Vagina (tissue), 2 donors: ENCODE results near the gene H1-8.

ENCODE experiments used
- CTCF ChIP-seq, 3 experiments: fragments of 450-650 bp in 2 of 3; fragments of 200-600 bp in 1 of 3; sonication (generic) in 1 of 3; IDR thresholded peaks; one replicate each; pipeline ENCODE4 v1.5.1; 2017 to 2019; ENCODE audit warnings: antibody characterized with exemption in 3 of 3, mild to moderate bottlenecking in 2 of 3, moderate library complexity in 2 of 3
- POLR2A ChIP-seq, 2 donors: fragments of 450-650 bp; IDR thresholded peaks; one replicate each; pipeline ENCODE4 v1.6.1; 2017; ENCODE audit warnings: antibody characterized with exemption in 2 of 2, mild to moderate bottlenecking in 2 of 2, moderate library complexity in 2 of 2
- POLR2AphosphoS5 ChIP-seq, 2 donors: sonication (generic); formaldehyde crosslinking; IDR thresholded peaks; one replicate each; pipeline ENCODE4 v1.9.0; 2017; ENCODE audit warnings: antibody characterized with exemption in 2 of 2, mild to moderate bottlenecking in 2 of 2, low read depth in 1 of 2; ENCODE audit not compliant: insufficient read depth in 1 of 2

GRCh38 chr3:129558081-129558771 lies 15.3 kb downstream of the H1-8 start:
- TF ChIP-seq CTCF (IDR thresholded peaks at IDR 0.05) (no peak), POLR2AphosphoS5 (IDR thresholded peaks at IDR 0.05; ENCODE audit: insufficient read depth in 1 of 2, low read depth in 1 of 2) (no peak), POLR2A (IDR thresholded peaks at IDR 0.05) (no peak)
